Adrenal gland (tissue), 5 donors: Measurements from ENCODE around the gene MYL1.

Experiments
- POLR2A ChIP-seq, 2 donors: fragments of 450-650 bp; IDR thresholded peaks; one replicate each; pipeline ENCODE4 v1.6.1; 2017; ENCODE audit warnings: antibody characterized with exemption in 2 of 2, mild to moderate bottlenecking in 2 of 2, moderate library complexity in 1 of 2
- TF ChIP-seq, protein P1 (sequence below), 6 experiments: fragments of 450-650 bp in 4 of 6; fragments of 200-600 bp in 2 of 6; sonication (generic) in 1 of 6; IDR thresholded peaks; 1 replicate in 5 of 6; 2 replicates in 1 of 6; pipeline versions ENCODE4 v1.5.1 to v1.8.0; 2016 to 2021; ENCODE audit warnings: antibody characterized with exemption in 6 of 6, mild to moderate bottlenecking in 2 of 6, moderate library complexity in 1 of 6
- donor health status: DM: no; HTN: no; CAD: no.

- TF ChIP-seq, protein P1, sequence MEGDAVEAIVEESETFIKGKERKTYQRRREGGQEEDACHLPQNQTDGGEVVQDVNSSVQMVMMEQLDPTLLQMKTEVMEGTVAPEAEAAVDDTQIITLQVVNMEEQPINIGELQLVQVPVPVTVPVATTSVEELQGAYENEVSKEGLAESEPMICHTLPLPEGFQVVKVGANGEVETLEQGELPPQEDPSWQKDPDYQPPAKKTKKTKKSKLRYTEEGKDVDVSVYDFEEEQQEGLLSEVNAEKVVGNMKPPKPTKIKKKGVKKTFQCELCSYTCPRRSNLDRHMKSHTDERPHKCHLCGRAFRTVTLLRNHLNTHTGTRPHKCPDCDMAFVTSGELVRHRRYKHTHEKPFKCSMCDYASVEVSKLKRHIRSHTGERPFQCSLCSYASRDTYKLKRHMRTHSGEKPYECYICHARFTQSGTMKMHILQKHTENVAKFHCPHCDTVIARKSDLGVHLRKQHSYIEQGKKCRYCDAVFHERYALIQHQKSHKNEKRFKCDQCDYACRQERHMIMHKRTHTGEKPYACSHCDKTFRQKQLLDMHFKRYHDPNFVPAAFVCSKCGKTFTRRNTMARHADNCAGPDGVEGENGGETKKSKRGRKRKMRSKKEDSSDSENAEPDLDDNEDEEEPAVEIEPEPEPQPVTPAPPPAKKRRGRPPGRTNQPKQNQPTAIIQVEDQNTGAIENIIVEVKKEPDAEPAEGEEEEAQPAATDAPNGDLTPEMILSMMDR (IDR thresholded peaks at IDR 0.05) = no peak
- no peak for TF ChIP-seq POLR2A (IDR thresholded peaks at IDR 0.05)
These were observed 48.9 kb upstream of the MYL1 start for GRCh38 chr2:210363876-210364275.
